ENCODE measurements around the gene ANKIB1. TPM values are rescaled to one million over a fixed set of nuclear protein-coding genes. Genes with fewer than 3 reads are reported as not detected.

ANKIB1 gene
- total and polyA plus RNA-seq, 9 of the 15 experiments (the other 6 are each of a cell fraction or from before 2014, with no cell fraction given), result 5.9 to 25.2 (median 16.1) TPM

DNA sequence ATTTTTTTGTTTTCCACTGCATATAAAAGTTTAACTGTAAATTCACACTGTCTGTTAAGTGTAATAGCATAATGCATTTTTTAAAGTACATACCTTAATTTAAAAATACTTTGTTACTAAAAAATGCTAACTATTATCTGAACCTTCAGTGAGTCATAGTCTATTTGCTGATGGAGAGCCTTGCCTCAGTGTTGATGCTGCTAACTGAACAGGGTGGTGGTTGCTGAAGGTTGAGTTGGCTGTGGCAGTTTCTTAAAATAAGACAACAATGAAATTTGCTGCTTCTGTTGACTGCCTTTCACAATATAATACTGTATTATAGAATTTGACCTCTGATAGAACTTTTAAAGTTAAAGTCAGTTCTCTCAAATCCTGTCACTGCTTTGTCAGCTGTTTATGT lies 129.2 kb downstream of the ANKIB1 start:
- no TSS peak for BruUV-seq (replicated peaks)
- Histone ChIP-seq H3K36me3 (ENCODE audit: control insufficient read depth, insufficient read depth, low read length) (peaks cover 16% of the 10 kb centered on the region; the same call in 1 of the 3 replicates), H2AFZ (ENCODE audit: low read depth, low read length) (no peak overlapping the region), H3K79me2 (ENCODE audit: control insufficient read depth, insufficient read depth, low read length) (no peaks in the 10 kb centered on the region), H3K4me2 (ENCODE audit: insufficient read depth, low read length) (no peak overlapping the region), H3K9me3 (replicated peaks; ENCODE audit: control insufficient read depth, insufficient read depth, low read depth, low read length) (peaks cover 3% of the 10 kb centered on the region), H3K4me1 (replicated peaks in 1 of 2; ENCODE audit: control insufficient read depth in 2 of 2, insufficient read depth in 2 of 2, low read length in 2 of 2) (no peaks in the 10 kb centered on the region), H3K4me3 (no peak overlapping the region), H4K20me1 (replicated peaks; ENCODE audit: control insufficient read depth, insufficient read depth, low read length) (no peaks in the 10 kb centered on the region), H3K9me1 (ENCODE audit: control insufficient read depth, insufficient read depth, low read length) (no peaks in the 10 kb centered on the region), H3K9ac (ENCODE audit: insufficient read depth in 1 of 2, low read depth in 2 of 2, low read length in 2 of 2) (no peak overlapping the region), H3K27ac (ENCODE audit: extremely low read depth, low read depth, low read length) (no peak overlapping the region), H3K27me3 (ENCODE audit: control insufficient read depth in 2 of 2, insufficient read depth in 2 of 2, low read length in 2 of 2) (no peaks in the 10 kb centered on the region)
- no peak for ATAC-seq
- no peak for DNase-seq (ENCODE audit: extremely low read depth in 1 of 4, low spot score in 3 of 4)
- no peak for FAIRE-seq
- in situ Hi-C loops (cut with MboI) (no loop called here), intact Hi-C loops (cut with micrococcal nuclease) (no loop called here)
- ChIA-PET CTCF (ENCODE audit: low intra/inter-chr PET ratio) (no interaction called here), POLR2A (no interaction called here)
- TF ChIP-seq ZNF239 (CRISPR knock-in tag; IDR thresholded peaks at IDR 0.05) (no peak), ZNF41 (CRISPR knock-in tag; conservative IDR thresholded peaks at IDR 0.05) (no peak), FOXA1 (IDR thresholded peaks at IDR 0.05; ENCODE audit: borderline replicate concordance) (no peak), IRF1 (CRISPR knock-in tag; IDR thresholded peaks at IDR 0.05; ENCODE audit: borderline replicate concordance) (no peak), MYBL2 (IDR thresholded peaks at IDR 0.05; ENCODE audit: low read depth) (no peak), MYBL2 (CRISPR knock-in tag; IDR thresholded peaks at IDR 0.05; ENCODE audit: borderline replicate concordance) (no peak), PPARD (CRISPR knock-in tag; IDR thresholded peaks at IDR 0.05) (no peak), MGA (IDR thresholded peaks at IDR 0.05) (no peak)
- TF ChIP-seq, protein P1, sequence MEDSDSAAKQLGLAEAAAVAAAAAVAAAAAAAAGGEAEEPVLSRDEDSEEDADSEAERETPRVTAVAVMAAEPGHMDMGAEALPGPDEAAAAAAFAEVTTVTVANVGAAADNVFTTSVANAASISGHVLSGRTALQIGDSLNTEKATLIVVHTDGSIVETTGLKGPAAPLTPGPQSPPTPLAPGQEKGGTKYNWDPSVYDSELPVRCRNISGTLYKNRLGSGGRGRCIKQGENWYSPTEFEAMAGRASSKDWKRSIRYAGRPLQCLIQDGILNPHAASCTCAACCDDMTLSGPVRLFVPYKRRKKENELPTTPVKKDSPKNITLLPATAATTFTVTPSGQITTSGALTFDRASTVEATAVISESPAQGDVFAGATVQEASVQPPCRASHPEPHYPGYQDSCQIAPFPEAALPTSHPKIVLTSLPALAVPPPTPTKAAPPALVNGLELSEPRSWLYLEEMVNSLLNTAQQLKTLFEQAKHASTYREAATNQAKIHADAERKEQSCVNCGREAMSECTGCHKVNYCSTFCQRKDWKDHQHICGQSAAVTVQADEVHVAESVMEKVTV (CRISPR knock-in tag; IDR thresholded peaks at IDR 0.05), result no peak

All from K562 (cell line).